ENCODE data around the gene SORCS1.

- TF ChIP-seq CTCF (IDR thresholded peaks at IDR 0.05; ENCODE audit: insufficient read depth, low read depth, low read length) (no peak), EZH2 (IDR thresholded peaks at IDR 0.05; ENCODE audit: insufficient read depth, low read length) (no peak)
Measured at GRCh38 chr10:106626371-106626770, 538.1 kb downstream of the SORCS1 start.
